ENCODE measurements around the gene FRMPD1. TPM values are rescaled to one million over a fixed set of nuclear protein-coding genes. Genes with fewer than 3 reads are reported as not detected.

The FRMPD1 gene
- total and polyA plus RNA-seq, 2 of the 4 experiments (the other 2 are of a cell fraction) = not detected

- Histone ChIP-seq H2BK15ac (ENCODE audit: low read depth, low read length) (no peak overlapping the region), H2AFZ (replicated peaks; ENCODE audit: low read length, poor library complexity) (no peak overlapping the region), H3K9ac (ENCODE audit: low read depth, low read length) (no peak overlapping the region), H3K18ac (ENCODE audit: low read depth, low read length) (no peak overlapping the region), H3K23ac (ENCODE audit: low read depth, low read length) (no peak overlapping the region), H4K20me1 (ENCODE audit: insufficient read depth, low read length) (no peaks in the 10 kb centered on the region; the same call in 1 of the 2 replicates), H3K4ac (ENCODE audit: low read depth, low read length) (no peak overlapping the region), H3K27me3 (ENCODE audit: control insufficient read depth, insufficient read depth, low read length) (no peaks in the 10 kb centered on the region), H3K9me3 (ENCODE audit: control insufficient read depth, insufficient read depth, low read length) (no peaks in the 10 kb centered on the region), H2AK9ac (replicated peaks; ENCODE audit: low read depth, low read length, poor library complexity) (no peak overlapping the region), H3K27ac (ENCODE audit: insufficient read depth, low read length) (no peak overlapping the region), H3K9me1 (ENCODE audit: insufficient read depth, low read length) (0 out of 2 replicates have a peak, but pooled peaks cover 7% of the 10 kb centered on the region), H3K79me1 (ENCODE audit: low read depth in 1 of 2, low read length in 2 of 2) (peaks cover 11 to 16% of the 10 kb centered on the region in 2 experiments; a peak in 3 of 4 replicates), H3K56ac (ENCODE audit: extremely low read depth, insufficient read depth, low read length) (no peak overlapping the region), H3K4me2 (ENCODE audit: low read depth, low read length) (no peak overlapping the region), H2BK20ac (ENCODE audit: low read depth, low read length) (no peak overlapping the region), H3K4me3 (ENCODE audit: insufficient read depth, low read depth, low read length) (no peak overlapping the region), H4K5ac (ENCODE audit: low read depth, low read length) (no peak overlapping the region), H4K8ac (ENCODE audit: low read depth in 2 of 2, low read length in 2 of 2) (no peak overlapping the region), H2BK5ac (ENCODE audit: low read depth, low read length, poor library complexity, severe bottlenecking) (no peak overlapping the region), H2AK5ac (ENCODE audit: low read depth, low read length) (no peak overlapping the region), H3K36me3 (ENCODE audit: control insufficient read depth, insufficient read depth, low read length) (peaks cover 20% of the 10 kb centered on the region), H2BK120ac (ENCODE audit: low read depth, low read length) (no peak overlapping the region), H3K4me1 (ENCODE audit: control insufficient read depth, insufficient read depth, low read length) (peaks cover 6% of the 10 kb centered on the region), H4K91ac (ENCODE audit: insufficient read depth, low read depth, low read length) (no peak overlapping the region), H3K14ac (replicated peaks; ENCODE audit: low read depth, low read length) (no peak overlapping the region)
- in situ Hi-C loops (cut with MboI; ENCODE audit: low sequenced_read_pairs) (loop anchor here (10.0 kb wide), 1 partner anchor 285 kb away; the partner anchor contains the start of gene POLR1E), intact Hi-C loops (cut with micrococcal nuclease) (no loop called here), dilution Hi-C loops (cut with HindIII; ENCODE audit: low sequenced_read_pairs, unreplicated experiment) (no loop called here)
- CTCF ChIA-PET = interaction anchor here (0.5 kb wide), 1 partner anchor 391 kb away, joined by 3 read pairs; no protein-coding TSS in a partner anchor
- POLR2A ChIA-PET (ENCODE audit: unreplicated experiment) = no interaction called here
- no TSS peak for BruUV-seq (replicated peaks)
- no peak for DNase-seq
- TF ChIP-seq, protein P1, sequence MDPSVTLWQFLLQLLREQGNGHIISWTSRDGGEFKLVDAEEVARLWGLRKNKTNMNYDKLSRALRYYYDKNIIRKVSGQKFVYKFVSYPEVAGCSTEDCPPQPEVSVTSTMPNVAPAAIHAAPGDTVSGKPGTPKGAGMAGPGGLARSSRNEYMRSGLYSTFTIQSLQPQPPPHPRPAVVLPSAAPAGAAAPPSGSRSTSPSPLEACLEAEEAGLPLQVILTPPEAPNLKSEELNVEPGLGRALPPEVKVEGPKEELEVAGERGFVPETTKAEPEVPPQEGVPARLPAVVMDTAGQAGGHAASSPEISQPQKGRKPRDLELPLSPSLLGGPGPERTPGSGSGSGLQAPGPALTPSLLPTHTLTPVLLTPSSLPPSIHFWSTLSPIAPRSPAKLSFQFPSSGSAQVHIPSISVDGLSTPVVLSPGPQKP (IDR thresholded peaks at IDR 0.05; ENCODE audit: borderline replicate concordance, low read depth, low read length) = no peak
- TF ChIP-seq NFE2L2 (IDR thresholded peaks at IDR 0.05; ENCODE audit: low read depth, low read length) = no peak
- TF ChIP-seq CEBPB (IDR thresholded peaks at IDR 0.05; ENCODE audit: low read depth, low read length) = no peak
- no peak for TF ChIP-seq RAD21 (IDR thresholded peaks at IDR 0.05; ENCODE audit: low read length)
- no peak for TF ChIP-seq MXI1 (IDR thresholded peaks at IDR 0.05; ENCODE audit: borderline replicate concordance, low read depth, low read length)
- TF ChIP-seq RCOR1 (IDR thresholded peaks at IDR 0.05; ENCODE audit: insufficient replicate concordance, low read length) = no peak
- TF ChIP-seq CHD1 (IDR thresholded peaks at IDR 0.05; ENCODE audit: low read depth, low read length) = no peak
- no peak for TF ChIP-seq POLR2A (IDR thresholded peaks at IDR 0.05; ENCODE audit: low read depth, low read length)
- TF ChIP-seq MAFK (IDR thresholded peaks at IDR 0.05; ENCODE audit: low read depth, low read length) = no peak
- no peak for TF ChIP-seq SMC3 (IDR thresholded peaks at IDR 0.05; ENCODE audit: low read depth, low read length)
- no peak for TF ChIP-seq RFX5 (IDR thresholded peaks at IDR 0.05; ENCODE audit: low read depth, low read length)
- no peak for TF ChIP-seq BHLHE40 (IDR thresholded peaks at IDR 0.05; ENCODE audit: low read depth, low read length)
- TF ChIP-seq FOS (IDR thresholded peaks at IDR 0.05; ENCODE audit: low read depth, low read length) = no peak
- ATAC-seq (ENCODE audit: low read depth) = no peak
- no CpG with 5 or more reads among the region's 3 CpGs for WGBS, 2 experiments (ENCODE audit: extremely low coverage in 2 of 2, insufficient read length in 1 of 2)
These were observed 119.2 kb downstream of the FRMPD1 start for GRCh38 chr9:37769995-37770394.

Measured in IMR-90 (cell line).